Skeletal muscle cell (primary cell): Measurements from ENCODE around the gene NPDC1.

Experiments
- DNase-seq: peaks from one replicate; pipeline ENCODE4 v3.0.0-alpha.2; 2010; ENCODE audit warnings: low read depth
- H3K4me3 ChIP-seq: 2 replicates; pipeline ENCODE4 v1.5.1; 2011; ENCODE audit warnings: low read depth, mild to moderate bottlenecking, control low read depth, low read length, moderate library complexity

Gene NPDC1

GRCh38 chr9:137029058-137029936, 16.7 kb downstream of the NPDC1 start:
- DNase-seq: no peak
- H3K4me3 ChIP-seq: peak overlapping the region; percentile 62

GRCh38 chr9:137028263-137029057, 17.5 kb downstream of the NPDC1 start:
- no peak for DNase-seq

DNA sequence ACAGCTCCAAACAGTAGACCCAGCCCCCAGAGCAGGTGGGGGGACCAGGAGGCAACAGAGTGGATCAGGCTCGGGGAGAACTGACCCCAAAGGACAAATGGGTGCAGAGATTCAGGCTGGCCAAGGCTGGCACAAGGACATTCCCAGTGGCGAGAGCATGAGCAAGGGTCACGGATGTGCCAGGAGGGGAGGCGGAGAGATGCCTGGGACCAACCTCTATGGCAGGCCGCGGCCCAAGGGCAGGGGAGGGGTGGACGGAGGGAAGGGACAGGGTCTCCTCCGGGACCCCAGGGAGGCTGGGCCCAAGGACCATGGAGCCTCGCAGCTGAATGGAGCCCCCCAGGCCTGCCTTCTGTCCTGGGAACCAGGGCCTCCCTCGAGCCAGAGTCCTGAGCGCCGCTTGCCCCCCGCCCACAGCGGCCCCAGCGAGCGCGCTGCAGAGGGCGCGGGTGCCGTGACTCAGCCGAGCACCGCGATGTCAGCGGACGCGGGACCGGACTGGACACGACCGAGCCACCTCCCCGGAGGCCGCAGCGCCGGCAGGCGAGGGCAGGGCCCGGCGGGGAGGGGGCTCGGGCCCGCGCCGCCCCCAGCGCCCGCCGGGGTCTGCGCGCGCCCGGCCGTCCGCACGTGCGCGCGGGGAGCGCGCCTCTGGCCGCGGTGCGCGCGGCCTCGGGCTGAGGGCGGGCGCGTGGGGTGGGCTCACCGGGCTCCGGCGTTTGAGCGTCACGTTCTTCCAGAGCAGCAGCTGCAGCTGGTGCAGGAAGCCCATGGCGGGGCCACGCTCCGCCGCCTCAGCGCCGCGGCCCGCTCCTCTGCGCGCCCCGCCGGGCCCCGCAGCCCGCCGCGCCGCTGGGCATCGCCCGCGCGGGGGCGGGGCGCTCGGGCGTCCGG, 18.4 kb downstream of the NPDC1 start, which contains the start of gene ABCA2:
ABCA2 (minus strand) TSS at position 869 of the 894 bp plus-strand sequence; CDS start at position 772, 97 bp downstream.
- peak within 1 kb of the TSS; percentile 62 for H3K4me3 ChIP-seq
- no peak for DNase-seq

More at GRCh38 chr9:137028263-137029057, 17.5 kb downstream of the NPDC1 start:
- H3K4me3 ChIP-seq: peak overlapping the region; percentile 62

DNA sequence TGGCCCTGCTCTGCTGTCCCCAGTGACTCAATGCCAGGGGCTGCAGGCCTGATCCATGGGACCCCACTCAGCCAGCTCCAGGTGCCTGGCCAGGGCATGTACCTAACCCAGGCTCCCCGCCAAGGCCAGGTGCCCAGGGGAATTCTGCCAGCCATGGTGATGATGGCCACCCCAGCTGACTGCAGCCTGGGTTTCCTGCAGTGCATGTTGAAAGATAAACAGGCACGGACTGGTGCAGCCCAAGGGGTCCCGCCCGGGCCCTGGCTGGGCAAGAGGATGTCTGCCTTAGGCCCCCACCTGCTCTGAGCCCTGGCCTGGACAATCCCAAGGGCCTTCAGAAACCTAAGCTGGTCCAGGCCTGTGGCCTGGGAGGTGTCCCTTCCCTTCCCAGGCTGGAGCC, 19.1 kb downstream of the NPDC1 start:
- DNase-seq: no peak
- H3K4me3 ChIP-seq: peak overlapping the region; percentile 60

DNA sequence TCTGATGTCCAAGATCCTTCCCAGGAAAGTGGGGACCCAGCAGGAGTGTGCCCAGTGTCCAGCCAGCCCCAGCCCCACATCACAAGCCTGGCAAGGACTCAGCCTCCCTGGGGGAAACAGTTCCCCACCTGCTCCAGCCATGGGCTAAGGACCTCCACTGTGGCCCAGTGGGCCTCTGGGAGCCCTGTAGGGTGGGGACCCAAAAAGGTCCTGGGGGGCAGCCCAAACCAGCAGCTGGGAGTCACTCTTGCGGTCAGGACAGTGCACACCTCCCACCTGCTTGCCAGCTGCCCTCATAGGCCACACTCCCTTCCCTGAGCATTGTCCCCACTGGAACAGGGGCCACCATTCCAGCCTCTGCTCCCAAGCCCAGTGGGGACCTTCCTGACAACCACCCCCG, 19.6 kb downstream of the NPDC1 start:
- no peak overlapping the region for H3K4me3 ChIP-seq
- DNase-seq: no peak

DNA sequence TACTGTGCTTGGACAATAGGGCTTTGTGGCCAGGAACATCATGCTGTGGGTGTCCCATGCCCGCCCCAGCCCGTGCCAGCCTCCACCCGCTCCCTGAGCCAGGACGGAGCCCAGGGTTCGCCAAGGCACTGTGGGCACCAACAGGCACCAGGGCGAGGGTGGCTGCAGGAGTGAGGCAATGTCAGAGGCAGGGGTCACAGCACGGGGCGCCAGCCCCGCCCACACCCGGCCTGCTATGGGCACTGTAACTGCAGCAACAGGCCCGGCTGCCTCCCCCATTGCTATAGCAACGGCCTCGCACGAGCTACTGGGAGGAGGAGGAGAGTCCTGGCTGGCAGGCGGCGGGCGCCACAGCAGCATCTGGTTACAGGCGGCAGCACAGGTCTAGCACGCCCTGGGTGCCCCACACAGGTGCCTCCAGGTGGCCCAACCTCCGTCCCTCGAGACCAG, 20.4 kb downstream of the NPDC1 start:
- no peak for DNase-seq
- H3K4me3 ChIP-seq: no peak overlapping the region

DNA sequence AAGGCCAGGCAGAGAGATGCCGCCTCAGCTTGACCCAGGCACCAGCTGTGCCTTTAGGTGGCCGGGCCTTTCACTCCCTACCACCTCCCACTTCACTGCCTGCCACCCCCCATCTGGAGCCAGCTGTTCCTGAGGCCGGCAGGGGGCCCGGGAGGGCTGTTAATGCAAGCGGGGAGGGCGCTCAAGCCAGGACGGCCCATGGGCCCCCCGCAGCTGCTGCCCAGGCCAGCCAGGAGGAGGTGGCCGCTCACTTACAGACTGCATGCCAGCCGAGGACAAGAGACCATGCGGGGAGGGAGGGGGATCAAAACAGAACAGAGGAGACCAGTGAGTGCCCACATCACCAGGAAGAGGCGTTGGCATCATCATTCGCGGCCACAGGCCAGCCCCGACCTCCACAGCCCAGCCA, 22.4 kb downstream of the NPDC1 start:
- DNase-seq: no peak
- no peak overlapping the region for H3K4me3 ChIP-seq

GRCh38 chr9:137023157-137023556, 22.8 kb downstream of the NPDC1 start:
- H3K4me3 ChIP-seq: no peak overlapping the region
- no peak for DNase-seq

- DNase-seq: no peak
- H3K4me3 ChIP-seq: no peak overlapping the region
Measured at GRCh38 chr9:137022662-137023008, 23.3 kb downstream of the NPDC1 start.

DNA sequence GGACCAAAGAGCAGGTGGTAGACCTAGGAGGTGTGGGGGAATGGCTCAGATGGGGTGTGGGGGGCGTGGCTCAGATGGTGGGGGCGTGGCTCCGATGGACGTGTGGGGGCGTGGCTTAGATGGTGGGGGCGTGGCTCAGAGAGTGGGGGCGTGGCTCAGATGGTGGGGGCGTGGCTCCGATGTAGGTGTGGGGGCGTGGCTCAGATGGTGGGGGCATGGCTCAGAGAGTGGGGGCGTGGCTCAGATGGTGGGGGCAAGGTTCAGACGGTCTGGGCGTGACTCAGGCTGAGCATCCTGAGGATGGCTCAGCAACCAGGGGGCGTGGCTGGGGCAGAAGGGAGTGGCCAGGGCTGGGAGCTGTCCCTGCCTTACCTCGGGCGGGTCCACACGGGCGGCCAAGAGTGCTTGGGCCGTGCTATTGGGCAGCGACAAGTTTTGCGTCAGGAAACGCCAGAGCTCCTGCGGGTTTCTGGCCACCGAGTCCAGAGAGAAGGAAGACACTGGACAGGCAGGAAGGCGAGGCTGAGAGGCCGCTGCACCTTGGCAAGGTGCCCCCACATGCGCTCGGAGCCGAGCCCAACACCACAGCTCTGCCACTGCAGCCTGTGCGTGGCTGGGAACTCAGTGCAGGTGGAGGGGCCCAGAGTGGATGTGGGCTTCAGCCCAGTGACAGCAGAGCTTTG, 23.9 kb downstream of the NPDC1 start:
- H3K4me3 ChIP-seq: no peak overlapping the region
- DNase-seq: no peak

DNA sequence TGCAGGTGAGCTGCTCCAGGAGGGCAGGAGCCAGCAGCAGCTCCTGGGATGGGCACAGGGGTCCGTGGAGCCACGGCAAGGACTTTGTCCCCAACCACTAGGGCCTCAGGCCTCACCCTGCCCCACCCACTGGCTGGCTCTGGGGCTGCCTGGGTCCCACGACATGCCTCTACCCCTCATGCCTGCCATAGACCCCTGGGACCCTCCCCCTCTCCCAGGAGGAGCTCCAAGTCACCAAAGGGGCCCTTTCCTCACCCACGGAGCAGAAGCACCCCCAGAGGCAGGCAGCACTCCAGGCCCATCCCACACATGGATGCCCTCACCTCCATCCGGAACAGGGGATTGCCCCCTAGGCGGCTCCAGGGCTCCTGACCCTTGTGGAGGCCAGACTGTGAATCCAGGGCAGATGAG, 24.4 kb downstream of the NPDC1 start:
- H3K4me3 ChIP-seq: no peak overlapping the region
- DNase-seq: no peak

- no peak for DNase-seq
- no peak overlapping the region for H3K4me3 ChIP-seq
Measured at GRCh38 chr9:137020771-137021567, 25.0 kb downstream of the NPDC1 start.

DNA sequence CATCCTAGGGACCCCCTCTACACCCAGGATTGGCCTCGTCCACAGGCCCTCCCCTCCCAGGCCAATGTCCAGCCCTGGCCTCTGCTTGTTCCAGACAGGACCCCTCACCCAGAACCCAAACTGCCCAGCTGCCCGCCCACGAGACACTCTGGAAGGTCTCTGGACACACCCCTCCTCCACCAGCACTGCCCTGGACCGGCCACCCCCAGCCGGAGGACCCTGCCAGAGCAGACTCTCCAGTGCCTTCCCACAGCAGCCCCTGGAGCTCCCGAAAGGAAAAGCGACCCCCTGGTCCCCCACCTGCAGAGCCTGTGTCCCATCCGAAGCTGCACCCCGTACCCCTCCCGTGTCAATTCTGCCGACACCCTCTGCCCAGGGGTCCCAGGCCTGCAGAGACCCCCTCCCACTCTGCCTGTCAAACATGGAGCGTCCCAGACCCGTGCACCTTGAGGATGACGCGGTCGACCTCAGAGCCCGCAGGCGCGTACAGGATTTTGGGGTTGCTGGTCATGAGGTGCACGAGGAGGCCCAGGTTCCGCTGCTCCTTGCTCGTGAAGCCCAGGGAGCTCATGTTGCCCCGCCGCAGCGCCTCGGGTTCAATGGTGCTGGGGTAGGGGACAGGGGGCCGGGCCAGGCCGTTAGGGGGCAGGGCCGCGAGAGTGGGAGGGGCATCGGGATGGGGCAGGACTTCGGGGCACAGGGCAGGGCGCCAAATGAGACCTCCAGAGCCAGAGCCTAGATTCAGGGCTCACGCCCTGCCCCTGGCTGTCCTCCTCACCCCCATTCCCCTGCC, 25.9 kb downstream of the NPDC1 start:
- DNase-seq: no peak
- no peak overlapping the region for H3K4me3 ChIP-seq

- DNase-seq: no peak
- H3K4me3 ChIP-seq: no peak overlapping the region
Measured at GRCh38 chr9:137018761-137019559, 27.0 kb downstream of the NPDC1 start.

DNA sequence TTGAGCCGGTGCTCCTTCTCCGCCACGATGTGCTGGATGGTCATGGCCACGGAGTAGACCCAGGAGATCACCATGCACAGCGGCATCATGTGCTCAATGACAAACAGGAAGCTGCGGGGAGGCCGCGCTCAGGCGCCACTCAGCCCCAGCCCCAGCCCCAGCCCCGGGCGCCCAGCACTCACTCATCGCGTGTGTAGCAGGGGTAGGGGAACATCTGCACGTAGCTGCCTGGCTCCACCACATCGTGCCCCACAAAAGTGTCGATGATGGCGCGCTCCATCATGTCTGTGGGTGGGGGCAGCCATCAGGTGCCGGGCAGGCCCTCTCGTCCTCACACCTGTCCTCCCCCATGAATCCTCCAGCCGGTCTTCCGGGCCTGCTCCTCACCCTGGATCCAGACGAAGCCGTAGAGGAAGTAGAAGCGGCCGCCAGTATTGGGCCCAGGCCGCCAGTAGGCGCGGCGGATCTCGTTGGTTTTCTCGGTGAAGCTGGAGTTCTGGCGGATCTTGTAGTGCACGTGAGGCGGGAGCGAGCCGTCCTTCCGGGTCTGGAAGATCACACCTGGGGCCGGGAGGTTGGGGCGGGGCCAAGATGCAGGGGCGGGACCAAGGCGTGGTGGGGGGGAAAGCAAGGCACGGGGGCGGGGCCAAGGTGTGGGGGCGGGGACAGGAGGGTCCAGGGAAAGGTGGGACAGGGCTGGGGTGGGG, 28.0 kb downstream of the NPDC1 start:
- no peak overlapping the region for H3K4me3 ChIP-seq
- no peak for DNase-seq

DNA sequence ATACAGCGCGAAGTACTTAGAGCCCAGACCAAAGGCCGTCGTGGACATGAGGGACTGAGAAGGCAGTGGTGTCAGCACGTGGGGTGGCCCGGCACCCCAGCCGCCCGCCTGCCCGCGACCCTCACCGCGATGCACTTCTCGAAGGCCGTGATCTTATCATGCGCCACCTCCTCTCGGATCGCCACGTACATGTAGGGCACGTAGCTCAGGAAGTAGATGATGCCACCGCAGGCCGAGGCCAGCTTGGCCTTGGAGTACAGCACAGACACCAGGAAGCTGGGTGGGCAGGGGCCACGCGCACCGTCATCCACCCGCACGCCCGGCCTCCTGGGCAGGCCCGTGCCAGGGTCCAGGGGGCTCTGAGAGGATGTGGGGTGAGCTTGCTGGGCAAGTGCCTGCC, 28.9 kb downstream of the NPDC1 start:
- no peak overlapping the region for H3K4me3 ChIP-seq
- no peak for DNase-seq
